ENCODE results near the gene PTPN20.

- TF ChIP-seq EP300 (IDR thresholded peaks at IDR 0.05) (no peak), CTCF (IDR thresholded peaks at IDR 0.05) (no peak), POLR2A (IDR thresholded peaks at IDR 0.05) (no peak)
Measured at GRCh38 chr10:47040041-47040491, 128.8 kb downstream of the PTPN20 start.

Data from tibial nerve (tissue), 4 donors.